HEK293T (cell line): ENCODE results near the gene CD59.

Experiments used
- CTCF ChIA-PET: fragments of 350-600 bp; formaldehyde crosslinking; extraction: SDS; loops from one replicate; lab custom pipeline; 2021; ENCODE audit warnings: antibody characterized with exemption, inconsistent platforms; lab: Yijun Ruan, JAX
- POLR2A ChIA-PET: fragments of 350-600 bp; formaldehyde crosslinking; extraction: SDS; loops from one replicate; lab custom pipeline; 2020; ENCODE audit warnings: antibody characterized with exemption, inconsistent platforms; lab: Yijun Ruan, JAX
- DNase-seq: peaks from one replicate; pipeline ENCODE4 v3.0.0; 2012; ENCODE audit warnings: mixed read lengths; ENCODE audit errors: extremely low spot score
- ARNT ChIP-seq: fragments of 450-650 bp; IDR thresholded peaks from 2 replicates; pipeline ENCODE4 v1.6.1; 2017; ENCODE audit warnings: mild to moderate bottlenecking
- BHLHE40 ChIP-seq: fragments of 450-650 bp; IDR thresholded peaks from 2 replicates; pipeline ENCODE4 v1.6.1; 2016; ENCODE audit warnings: mild to moderate bottlenecking, moderate library complexity, borderline replicate concordance
- CTBP1 ChIP-seq: fragments of 450-650 bp; IDR thresholded peaks from 2 replicates; pipeline ENCODE4 v1.6.1; 2016; ENCODE audit warnings: borderline replicate concordance
- ELF4 ChIP-seq: fragments of 450-650 bp; IDR thresholded peaks from 2 replicates; pipeline ENCODE4 v1.6.1; 2017; ENCODE audit warnings: antibody characterized with exemption
- FOXA1 ChIP-seq: fragments of 450-650 bp; IDR thresholded peaks from 2 replicates; pipeline ENCODE4 v1.6.1; 2016; ENCODE audit warnings: mild to moderate bottlenecking
- FOXK2 ChIP-seq: fragments of 450-650 bp; IDR thresholded peaks from 2 replicates; pipeline ENCODE4 v1.6.1; 2016; ENCODE audit warnings: mild to moderate bottlenecking
- FOXM1 ChIP-seq: fragments of 450-650 bp; IDR thresholded peaks from 2 replicates; pipeline ENCODE4 v1.6.1; 2017; ENCODE audit warnings: mild to moderate bottlenecking, borderline replicate concordance
- HDGF ChIP-seq: fragments of 450-650 bp; IDR thresholded peaks from 2 replicates; pipeline ENCODE4 v1.6.1; 2017; ENCODE audit warnings: antibody characterized with exemption, borderline replicate concordance
- L3MBTL2 ChIP-seq: fragments of 450-650 bp; conservative IDR thresholded peaks from 2 replicates; pipeline ENCODE4 v1.6.1; 2016; ENCODE audit warnings: mild to moderate bottlenecking
- LEF1 ChIP-seq: fragments of 450-650 bp; IDR thresholded peaks from 2 replicates; pipeline ENCODE4 v1.6.1; 2017; ENCODE audit warnings: mild to moderate bottlenecking, borderline replicate concordance
- NFRKB ChIP-seq: fragments of 450-650 bp; IDR thresholded peaks from 2 replicates; pipeline ENCODE4 v1.6.1; 2016; ENCODE audit warnings: mild to moderate bottlenecking, moderate library complexity
- PKNOX1 ChIP-seq: fragments of 450-650 bp; IDR thresholded peaks from 2 replicates; pipeline ENCODE4 v1.6.1; 2016
- SP1 ChIP-seq: fragments of 450-650 bp; IDR thresholded peaks from 2 replicates; pipeline ENCODE4 v1.6.1; 2017
- SUZ12 ChIP-seq: fragments of 450-650 bp; IDR thresholded peaks from 2 replicates; pipeline ENCODE4 v1.6.1; 2016; ENCODE audit warnings: mild to moderate bottlenecking
- TARDBP ChIP-seq: fragments of 450-650 bp; IDR thresholded peaks from 2 replicates; pipeline ENCODE4 v1.6.1; 2016
- ZNF384 ChIP-seq: fragments of 450-650 bp; IDR thresholded peaks from 2 replicates; pipeline ENCODE4 v1.6.1; 2016

CD59 gene

GRCh38 chr11:33692013-33692504 lies 44.2 kb downstream of the CD59 start:
- no peak for TF ChIP-seq SP1
- peak; percentile 55 for TF ChIP-seq ZNF384
- ChIA-PET POLR2A (interaction anchor here (0.7 to 1.2 kb wide), 3 partner anchors 9 to 44 kb away, joined by 3 read pairs; partner anchors contain the start of genes C11orf91 and CD59), CTCF (interaction anchor here (1.0 to 1.3 kb wide), 2 partner anchors 8 to 50 kb away, joined by 3 to 4 read pairs; no protein-coding TSS in a partner anchor)
- no peak for DNase-seq

GRCh38 chr11:33691066-33691864 lies 45.0 kb downstream of the CD59 start:
- no peak for DNase-seq
- ChIA-PET CTCF (interaction anchor here (0.6 to 1.3 kb wide), 4 partner anchors 9 to 51 kb away, joined by 3 to 6 read pairs (median 4); partner anchors contain the start of gene CD59), POLR2A (interaction anchor here (0.7 to 1.2 kb wide), 2 partner anchors 10 to 45 kb away, joined by 3 read pairs; partner anchors contain the start of genes C11orf91 and CD59)
- TF ChIP-seq TARDBP (no peak), FOXK2 (no peak), CTBP1 (no peak), ELF4 (no peak), BHLHE40 (no peak), ZNF384 (no peak), PKNOX1 (no peak), L3MBTL2 (no peak), SUZ12 (no peak), FOXA1 (no peak), HDGF (no peak), LEF1 (no peak), NFRKB (no peak), FOXM1 (no peak)

- ChIA-PET POLR2A (no interaction called here), CTCF (interaction anchor here (0.6 to 1.7 kb wide), 4 partner anchors 34 to 327 kb away, joined by 3 to 8 read pairs (median 4); partner anchors contain the start of gene CD59)
- TF ChIP-seq PKNOX1: no peak
- no peak for TF ChIP-seq L3MBTL2
- no peak for TF ChIP-seq BHLHE40
- no peak for TF ChIP-seq ZNF384
- no peak for TF ChIP-seq LEF1
- no peak for TF ChIP-seq CTBP1
- no peak for TF ChIP-seq ELF4
- no peak for TF ChIP-seq ARNT
- no peak for TF ChIP-seq HDGF
- TF ChIP-seq NFRKB: no peak
- DNase-seq: no peak
These were observed 45.7 kb downstream of the CD59 start for GRCh38 chr11:33690290-33691065.

GRCh38 chr11:33689501-33689900 lies 46.7 kb downstream of the CD59 start:
- TF ChIP-seq BHLHE40 (no peak), SP1 (no peak), LEF1 (no peak), HDGF (no peak), PKNOX1 (no peak), CTBP1 (no peak), FOXK2 (no peak), ELF4 (no peak), ZNF384 (no peak), L3MBTL2 (no peak), FOXM1 (no peak), TARDBP (no peak), NFRKB (no peak), SUZ12 (no peak), ARNT (no peak), FOXA1 (no peak)
- no peak for DNase-seq
- ChIA-PET CTCF (interaction anchor here (0.9 to 1.7 kb wide), 3 partner anchors 53 to 326 kb away, joined by 3 to 8 read pairs (median 3); no protein-coding TSS in a partner anchor), POLR2A (no interaction called here)

- DNase-seq: no peak
- CTCF ChIA-PET: interaction anchor here (0.9 to 1.7 kb wide), 4 partner anchors 54 to 330 kb away, joined by 3 to 8 read pairs (median 3); no protein-coding TSS in a partner anchor
- POLR2A ChIA-PET: no interaction called here
- TF ChIP-seq L3MBTL2: no peak
These were observed 47.1 kb downstream of the CD59 start for GRCh38 chr11:33689085-33689484.
